Testis (tissue), 3 donors: Measurements from ENCODE around the gene SIRT4. TPM values are rescaled to one million over a fixed set of nuclear protein-coding genes. Genes with fewer than 3 reads are reported as not detected.
A peak's percentile ranks its signal among the peaks of the same experiment; 100 is the strongest.

Source experiments
- DNase-seq: peaks from one replicate; pipeline ENCODE4 v3.0.0-alpha.2; 2019
- H3K27ac ChIP-seq, 2 donors: fragments of 200-600 bp; sonication (generic); one replicate each; pipeline ENCODE4 v1.5.1; 2019
- H3K27me3 ChIP-seq: fragments of 200-600 bp; sonication (generic); one replicate; pipeline ENCODE4 v1.5.1; 2019
- H3K36me3 ChIP-seq: fragments of 200-600 bp; sonication (generic); one replicate; pipeline ENCODE4 v1.5.1; 2017; ENCODE audit warnings: low read depth; ENCODE audit errors: missing control alignments
- H3K4me1 ChIP-seq: fragments of 200-600 bp; sonication (generic); one replicate; pipeline ENCODE4 v1.5.1; 2019
- H3K4me3 ChIP-seq, 2 donors: fragments of 200-600 bp; sonication (generic); one replicate each; pipeline ENCODE4 v1.5.1; 2017 to 2019
- H3K9me3 ChIP-seq: fragments of 200-600 bp; sonication (generic); one replicate; pipeline ENCODE4 v1.5.1; 2017
- POLR2A ChIP-seq: fragments of 450-650 bp; IDR thresholded peaks from one replicate; pipeline ENCODE4 v1.6.1; 2017; ENCODE audit warnings: antibody characterized with exemption, mild to moderate bottlenecking, moderate library complexity
- WGBS, 2 donors: methylation state at CpG; one replicate each; pipeline ENCODE4 v1.1.5; 2018; 5-methylcytosine and 5-hydroxymethylcytosine counted together
- intact Hi-C: fragments of 100-400 bp; cut with DNase I; formaldehyde crosslinking; loops from one replicate; pipeline ENCODE4 v1.15.1; 2023; ENCODE audit warnings: low total_unique reads
- polyA plus RNA-seq: library from polyadenylated mRNA; stranded (reverse); fragments of 350-450 nt; fragmentation: Illumina TruSeq; extraction: RNeasy Lipid Tissue Mini Kit (QIAGEN cat#74804); gene quantifications from one replicate; pipeline ENCODE4 v1.2.3, GENCODE V29; 2014; ENCODE audit warnings: low read depth, low replicate concordance; ENCODE audit not compliant: insufficient read depth
- total RNA-seq, 2 donors: library from RNA; depleted of rRNA; stranded (reverse); fragments of >200 nt; gene quantifications; one replicate each; pipeline ENCODE4 v1.2.3, GENCODE V29; 2016
- TF ChIP-seq, protein P1 (sequence below), 3 experiments: fragments of 450-650 bp in 2 of 3; fragments of 200-600 bp in 1 of 3; sonication (generic) in 1 of 3; IDR thresholded peaks; one replicate each; pipeline ENCODE4 v1.5.1; 2016 to 2019; ENCODE audit warnings: antibody characterized with exemption in 3 of 3, mild to moderate bottlenecking in 2 of 3, moderate library complexity in 1 of 3

The SIRT4 gene
- total and polyA plus RNA-seq, 3 donors from 2014 or later: 3.3 to 10.0 (median 5.0) TPM

DNA sequence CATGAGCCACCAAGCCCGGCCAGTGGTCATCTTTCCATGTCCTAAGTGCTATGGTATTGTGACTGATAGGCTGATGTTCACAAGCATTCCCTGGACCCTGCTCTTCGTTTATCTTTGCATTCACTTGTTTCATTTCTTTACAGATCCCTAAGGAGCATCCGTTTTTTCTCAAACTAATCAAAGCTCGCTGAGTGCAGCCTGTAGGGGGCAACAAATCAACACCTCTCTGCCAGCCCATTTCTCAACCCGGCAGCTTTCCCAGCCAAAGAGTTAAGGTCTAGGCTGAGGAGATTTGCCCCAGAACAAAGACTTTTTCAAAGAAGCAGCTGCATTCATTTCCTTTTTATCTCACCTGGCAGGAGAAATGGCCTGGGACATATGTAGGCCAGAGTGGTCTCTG is 12.1 kb downstream of the SIRT4 start:
- Histone ChIP-seq H3K9me3 (no peaks in the 10 kb centered on the region), H3K4me3 (no peak overlapping the region), H3K27ac (no peak overlapping the region), H3K27me3 (no peaks in the 10 kb centered on the region), H3K36me3 (no peaks in the 10 kb centered on the region), H3K4me1 (peaks cover 7% of the 10 kb centered on the region)
- WGBS, 2 donors: 67 to 70% methylated on average over 5 of the region's 5 CpGs
- intact Hi-C loops: no loop called here
- TF ChIP-seq, protein P1, sequence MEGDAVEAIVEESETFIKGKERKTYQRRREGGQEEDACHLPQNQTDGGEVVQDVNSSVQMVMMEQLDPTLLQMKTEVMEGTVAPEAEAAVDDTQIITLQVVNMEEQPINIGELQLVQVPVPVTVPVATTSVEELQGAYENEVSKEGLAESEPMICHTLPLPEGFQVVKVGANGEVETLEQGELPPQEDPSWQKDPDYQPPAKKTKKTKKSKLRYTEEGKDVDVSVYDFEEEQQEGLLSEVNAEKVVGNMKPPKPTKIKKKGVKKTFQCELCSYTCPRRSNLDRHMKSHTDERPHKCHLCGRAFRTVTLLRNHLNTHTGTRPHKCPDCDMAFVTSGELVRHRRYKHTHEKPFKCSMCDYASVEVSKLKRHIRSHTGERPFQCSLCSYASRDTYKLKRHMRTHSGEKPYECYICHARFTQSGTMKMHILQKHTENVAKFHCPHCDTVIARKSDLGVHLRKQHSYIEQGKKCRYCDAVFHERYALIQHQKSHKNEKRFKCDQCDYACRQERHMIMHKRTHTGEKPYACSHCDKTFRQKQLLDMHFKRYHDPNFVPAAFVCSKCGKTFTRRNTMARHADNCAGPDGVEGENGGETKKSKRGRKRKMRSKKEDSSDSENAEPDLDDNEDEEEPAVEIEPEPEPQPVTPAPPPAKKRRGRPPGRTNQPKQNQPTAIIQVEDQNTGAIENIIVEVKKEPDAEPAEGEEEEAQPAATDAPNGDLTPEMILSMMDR (IDR thresholded peaks at IDR 0.05): no peak
- no peak for TF ChIP-seq POLR2A
- DNase-seq: no peak

DNA sequence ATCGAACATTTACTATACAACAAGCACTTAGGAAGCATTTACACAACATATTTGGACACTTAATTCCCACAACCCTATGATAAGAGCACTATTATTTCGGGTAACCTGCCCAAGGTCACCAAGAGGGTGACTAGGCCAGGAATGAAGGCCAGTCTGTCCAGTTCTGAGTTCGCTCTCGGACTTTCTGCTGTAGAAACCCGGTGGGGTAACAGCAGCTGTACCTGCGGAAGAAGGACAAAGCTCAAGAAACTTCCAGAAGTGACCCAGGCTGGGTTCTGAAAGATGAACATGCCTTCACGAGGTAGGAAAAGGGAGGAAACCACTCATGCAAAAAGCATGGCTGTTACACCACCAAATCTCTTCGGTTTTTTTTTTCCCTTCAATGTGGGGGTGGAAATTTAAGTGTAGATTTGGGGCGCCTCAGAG is 14.7 kb downstream of the SIRT4 start:
- no peak for TF ChIP-seq POLR2A
- TF ChIP-seq, protein P1 (IDR thresholded peaks at IDR 0.05): no peak
- Histone ChIP-seq H3K4me1 (peaks cover 7% of the 10 kb centered on the region), H3K36me3 (no peaks in the 10 kb centered on the region), H3K27ac (peak overlapping the region; percentile 82 to 87), H3K27me3 (no peaks in the 10 kb centered on the region), H3K9me3 (no peaks in the 10 kb centered on the region), H3K4me3 (peak overlapping the region; percentile 53 to 75)
- intact Hi-C loops: no loop called here
- no peak for DNase-seq
- WGBS, 2 donors: 12% methylated on average over 9 of the region's 9 CpGs

DNA sequence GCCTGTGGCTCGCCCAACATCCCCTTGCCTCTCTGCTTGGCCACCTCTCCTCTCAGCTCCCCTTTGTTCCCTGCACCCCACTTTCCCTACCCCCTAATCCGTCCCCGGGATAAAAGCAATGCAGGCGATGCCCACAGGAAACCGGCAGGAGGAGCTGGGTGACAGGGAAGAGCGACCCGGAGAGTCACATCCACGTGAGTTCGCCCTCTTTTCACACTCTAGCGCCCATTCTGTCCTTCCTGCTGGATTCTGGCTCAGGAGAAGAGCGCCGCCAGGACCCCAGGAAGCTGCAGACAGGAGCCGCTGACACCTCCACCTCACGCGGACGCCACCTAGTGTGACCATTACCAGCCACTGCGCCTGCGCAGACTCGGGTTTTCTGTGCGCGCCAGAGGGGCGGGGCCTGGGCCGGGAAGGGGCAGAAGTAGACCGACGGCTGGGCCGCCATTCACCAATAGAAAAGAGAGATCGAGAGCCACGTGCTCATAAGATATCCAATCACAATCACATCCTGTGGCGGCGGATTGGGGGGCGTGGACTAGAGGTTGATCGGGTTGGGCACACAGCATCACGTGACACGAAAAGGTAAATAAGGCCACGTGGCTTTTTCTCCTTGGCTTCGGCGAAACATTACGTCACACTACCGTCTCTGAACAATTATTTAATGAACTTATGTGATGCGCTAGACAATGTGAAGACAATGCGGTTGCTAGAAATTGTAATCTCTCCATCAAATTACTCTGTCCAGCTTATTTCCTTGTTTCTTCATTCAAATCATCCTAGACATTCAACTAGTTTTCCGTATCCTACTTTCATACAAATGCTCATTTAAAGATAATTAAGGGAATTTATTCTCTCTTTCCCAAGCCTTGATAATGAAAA is 15.3 kb downstream of the SIRT4 start:
- H3K27ac ChIP-seq: peak overlapping the region; percentile 82 to 87
- no peaks in the 10 kb centered on the region for H3K27me3 ChIP-seq
- peaks cover 7% of the 10 kb centered on the region for H3K4me1 ChIP-seq
- peak; percentile 12 for TF ChIP-seq POLR2A
- TF ChIP-seq, protein P1 (IDR thresholded peaks at IDR 0.05): peak; percentile 40 to 63 (median 62)
- 1 to 2% methylated on average over 35 to 38 of the region's 42 CpGs for WGBS, 2 donors
- intact Hi-C loops: no loop called here
- H3K4me3 ChIP-seq: peak overlapping the region; percentile 53 to 75
- no peaks in the 10 kb centered on the region for H3K36me3 ChIP-seq
- H3K9me3 ChIP-seq: no peaks in the 10 kb centered on the region
- peak; percentile 100 for DNase-seq

DNA sequence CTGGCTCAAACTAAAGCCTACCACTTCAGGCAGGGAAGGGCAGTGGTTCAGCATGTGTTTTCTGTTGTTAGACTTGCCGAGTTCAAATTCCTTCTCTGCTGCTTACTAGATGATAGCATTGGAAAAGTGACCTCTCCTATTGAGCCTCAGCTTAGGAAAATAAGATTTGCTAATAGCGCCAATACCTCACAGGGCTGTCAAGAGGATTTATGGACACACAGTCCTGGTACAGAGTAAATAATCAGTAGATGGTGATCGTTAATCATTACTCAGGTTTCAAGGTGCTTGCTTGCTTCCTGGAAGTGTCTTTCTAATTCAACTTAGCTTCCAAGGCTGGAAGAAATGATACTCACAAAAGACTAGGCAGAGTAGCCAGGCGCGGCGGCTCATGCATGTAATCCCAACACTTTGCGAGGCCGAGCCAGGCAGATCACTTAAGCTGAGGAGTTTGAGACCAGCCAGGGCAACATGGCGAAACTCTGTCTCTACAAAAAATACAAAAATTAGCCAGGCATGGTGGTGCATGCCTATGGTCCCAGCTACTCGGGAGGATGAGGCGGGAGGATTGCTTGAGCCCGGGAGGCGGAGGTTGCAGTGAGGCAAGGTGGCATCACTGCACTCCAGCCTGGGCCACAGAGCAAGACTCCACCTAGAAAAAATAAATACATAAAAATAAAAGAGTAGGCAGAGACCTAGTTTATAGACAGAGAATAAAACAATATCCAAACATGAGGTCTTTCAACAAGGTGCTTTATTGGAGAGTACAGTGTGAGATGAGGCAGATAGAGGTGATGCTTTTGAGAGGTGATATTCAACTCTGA is 19.5 kb downstream of the SIRT4 start:
- no peak for DNase-seq
- peaks cover 7% of the 10 kb centered on the region for H3K4me1 ChIP-seq
- intact Hi-C loops: no loop called here
- H3K36me3 ChIP-seq: no peaks in the 10 kb centered on the region
- H3K27me3 ChIP-seq: no peaks in the 10 kb centered on the region
- TF ChIP-seq, protein P1 (IDR thresholded peaks at IDR 0.05): no peak
- TF ChIP-seq POLR2A: no peak
- no peak overlapping the region for H3K4me3 ChIP-seq
- WGBS, 2 donors: 77 to 78% methylated on average over 13 of the region's 13 CpGs
- H3K27ac ChIP-seq: no peak overlapping the region
- H3K9me3 ChIP-seq: no peaks in the 10 kb centered on the region
